BLaER1 (cell line): ENCODE data around the gene STAM.

Source experiments
- H3K27ac ChIP-seq: shearing (Covaris generic); formaldehyde crosslinking; 2 replicates; pipeline ENCODE4 v1.8.1; 2022
- H3K27me3 ChIP-seq: shearing (Covaris generic); formaldehyde crosslinking; 2 replicates; pipeline ENCODE4 v1.8.1; 2022
- H3K36me3 ChIP-seq: shearing (Covaris generic); formaldehyde crosslinking; 2 replicates; pipeline ENCODE4 v1.8.1; 2022
- H3K4me1 ChIP-seq: shearing (Covaris generic); formaldehyde crosslinking; 2 replicates; pipeline ENCODE4 v1.8.1; 2022
- H3K4me2 ChIP-seq: shearing (Covaris generic); formaldehyde crosslinking; 2 replicates; pipeline ENCODE4 v1.8.1; 2022
- H3K4me3 ChIP-seq: shearing (Covaris generic); formaldehyde crosslinking; 2 replicates; pipeline ENCODE4 v1.8.1; 2022
- H3K9ac ChIP-seq: shearing (Covaris generic); formaldehyde crosslinking; 2 replicates; pipeline ENCODE4 v1.8.1; 2022
- H3K9me3 ChIP-seq: shearing (Covaris generic); formaldehyde crosslinking; 2 replicates; pipeline ENCODE4 v1.8.1; 2022
- H4K20me1 ChIP-seq: shearing (Covaris generic); formaldehyde crosslinking; 2 replicates; pipeline ENCODE4 v1.8.1; 2022
- Cebpa-rat ChIP-seq: shearing (Covaris generic); IDR thresholded peaks from 2 replicates; pipeline ENCODE4 v1.8.1; 2022

STAM gene

DNA sequence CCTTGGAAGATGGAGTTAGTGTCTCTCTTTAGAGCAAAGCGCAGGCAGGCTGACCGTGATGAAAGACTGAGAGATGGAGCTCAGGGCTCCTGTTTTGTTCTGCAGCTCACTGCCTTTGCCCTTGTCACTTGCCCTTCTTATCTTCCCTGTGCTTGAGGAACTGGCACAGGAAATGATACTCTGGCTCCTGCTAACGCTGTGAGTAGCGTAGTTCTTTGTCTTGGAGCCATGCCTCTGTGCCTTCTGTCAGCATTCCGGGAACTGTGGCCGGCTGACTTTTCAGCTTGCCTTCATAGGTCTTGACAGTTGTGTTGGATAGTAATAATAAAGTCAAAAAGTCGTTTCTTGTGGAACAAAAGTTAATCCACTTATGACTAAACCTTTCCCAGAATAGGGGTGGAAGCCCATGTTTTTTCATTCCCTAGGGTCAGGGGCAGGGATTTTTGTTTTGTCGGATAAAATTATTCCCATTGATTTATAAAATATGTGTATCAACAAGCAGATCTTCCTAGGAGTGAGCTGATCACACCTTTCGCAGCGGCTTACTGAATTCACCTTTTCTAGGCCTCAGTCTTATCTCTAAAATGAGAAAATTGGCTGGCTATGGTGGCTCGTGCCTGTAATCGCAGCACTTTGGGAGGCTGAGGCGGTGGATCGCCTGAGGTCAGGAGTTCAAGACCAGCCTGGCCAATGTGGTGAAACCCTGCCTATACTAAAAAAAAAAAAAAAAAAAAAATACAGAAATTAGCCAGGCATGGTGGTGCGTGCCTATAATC, 91.4 kb downstream of the STAM start:
- no peak overlapping the region for H3K27ac ChIP-seq
- H3K27me3 ChIP-seq: no peaks in the 10 kb centered on the region
- no peaks in the 10 kb centered on the region for H4K20me1 ChIP-seq
- no peaks in the 10 kb centered on the region for H3K9me3 ChIP-seq
- H3K4me1 ChIP-seq: no peaks in the 10 kb centered on the region
- TF ChIP-seq Cebpa-rat: no peak
- no peaks in the 10 kb centered on the region for H3K36me3 ChIP-seq
- H3K4me2 ChIP-seq: no peak overlapping the region
- no peak overlapping the region for H3K9ac ChIP-seq
- H3K4me3 ChIP-seq: no peak overlapping the region

GRCh38 chr10:17736223-17736622, 92.3 kb downstream of the STAM start:
- Histone ChIP-seq H3K4me1 (no peaks in the 10 kb centered on the region), H3K27me3 (no peaks in the 10 kb centered on the region), H3K36me3 (no peaks in the 10 kb centered on the region), H4K20me1 (no peaks in the 10 kb centered on the region), H3K4me2 (no peak overlapping the region), H3K4me3 (no peak overlapping the region), H3K9ac (no peak overlapping the region), H3K27ac (no peak overlapping the region), H3K9me3 (no peaks in the 10 kb centered on the region)
- TF ChIP-seq Cebpa-rat: no peak

DNA sequence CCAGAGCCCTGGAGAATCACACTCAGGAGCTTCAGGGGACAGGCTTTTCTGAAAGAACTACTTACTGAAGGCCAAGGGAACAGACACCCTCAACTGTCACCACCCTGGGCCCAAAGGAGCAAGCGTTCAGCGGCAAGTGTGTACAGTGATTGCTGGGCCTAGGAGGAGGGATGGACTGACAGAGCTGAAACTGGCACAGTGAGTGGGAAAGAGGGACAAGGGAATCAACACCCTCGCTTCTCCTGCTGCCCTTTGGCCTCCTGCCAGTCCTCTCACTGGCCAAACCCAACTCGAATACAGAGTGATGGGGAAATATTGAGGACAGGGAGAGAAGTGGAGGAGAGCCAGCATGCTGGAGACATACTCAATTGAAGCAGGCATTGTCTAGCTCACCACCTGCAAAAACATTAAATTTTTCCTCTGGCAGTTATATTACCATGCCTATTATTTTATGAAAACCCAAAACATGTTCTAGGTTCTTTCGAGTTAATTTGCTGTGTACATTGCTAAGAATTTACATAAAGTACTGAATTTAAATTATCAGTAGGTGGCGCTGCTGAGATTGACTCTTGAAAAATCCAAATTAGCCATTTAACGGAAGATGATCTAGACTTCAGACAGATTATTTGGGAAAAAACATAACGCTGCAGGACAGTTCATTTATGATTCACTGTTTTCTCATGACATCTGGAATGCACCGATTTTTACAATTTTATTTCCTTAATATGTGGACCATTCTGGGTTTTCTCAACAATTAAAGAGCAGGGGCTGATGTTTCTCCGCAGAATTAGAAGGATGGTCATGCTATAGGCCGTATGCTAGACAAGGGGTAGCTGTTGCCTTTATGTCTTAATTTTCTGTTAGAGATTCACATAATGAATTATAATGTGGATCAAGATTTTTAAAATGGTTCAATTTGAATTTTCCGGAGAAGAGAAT, 93.3 kb downstream of the STAM start:
- no peak overlapping the region for H3K4me3 ChIP-seq
- H3K9ac ChIP-seq: no peak overlapping the region
- H3K36me3 ChIP-seq: no peaks in the 10 kb centered on the region
- no peak for TF ChIP-seq Cebpa-rat
- no peak overlapping the region for H3K4me2 ChIP-seq
- H3K27me3 ChIP-seq: no peaks in the 10 kb centered on the region
- H4K20me1 ChIP-seq: no peaks in the 10 kb centered on the region
- no peaks in the 10 kb centered on the region for H3K9me3 ChIP-seq
- H3K4me1 ChIP-seq: no peaks in the 10 kb centered on the region
- peak overlapping the region; percentile 27; the same call in 1 of the 2 replicates for H3K27ac ChIP-seq

- H3K36me3 ChIP-seq: no peaks in the 10 kb centered on the region
- no peak overlapping the region for H3K27ac ChIP-seq
- H3K9ac ChIP-seq: no peak overlapping the region
- H3K4me2 ChIP-seq: no peak overlapping the region
- no peaks in the 10 kb centered on the region for H4K20me1 ChIP-seq
- no peaks in the 10 kb centered on the region for H3K9me3 ChIP-seq
- peaks cover 33% of the 10 kb centered on the region for H3K4me1 ChIP-seq
- TF ChIP-seq Cebpa-rat: no peak
- H3K27me3 ChIP-seq: no peaks in the 10 kb centered on the region
- H3K4me3 ChIP-seq: no peak overlapping the region
Measured at GRCh38 chr10:17740668-17741067, 96.7 kb downstream of the STAM start.

- no peaks in the 10 kb centered on the region for H3K9me3 ChIP-seq
- peak overlapping the region; percentile 93 for H3K27ac ChIP-seq
- no peaks in the 10 kb centered on the region for H3K36me3 ChIP-seq
- no peaks in the 10 kb centered on the region for H3K27me3 ChIP-seq
- H3K4me3 ChIP-seq: no peak overlapping the region
- H4K20me1 ChIP-seq: no peaks in the 10 kb centered on the region
- H3K9ac ChIP-seq: no peak overlapping the region
- H3K4me2 ChIP-seq: peak overlapping the region; percentile 75
- TF ChIP-seq Cebpa-rat: no peak
- peaks cover 55% of the 10 kb centered on the region for H3K4me1 ChIP-seq
Measured at GRCh38 chr10:17742918-17743317, 99.0 kb downstream of the STAM start.

DNA sequence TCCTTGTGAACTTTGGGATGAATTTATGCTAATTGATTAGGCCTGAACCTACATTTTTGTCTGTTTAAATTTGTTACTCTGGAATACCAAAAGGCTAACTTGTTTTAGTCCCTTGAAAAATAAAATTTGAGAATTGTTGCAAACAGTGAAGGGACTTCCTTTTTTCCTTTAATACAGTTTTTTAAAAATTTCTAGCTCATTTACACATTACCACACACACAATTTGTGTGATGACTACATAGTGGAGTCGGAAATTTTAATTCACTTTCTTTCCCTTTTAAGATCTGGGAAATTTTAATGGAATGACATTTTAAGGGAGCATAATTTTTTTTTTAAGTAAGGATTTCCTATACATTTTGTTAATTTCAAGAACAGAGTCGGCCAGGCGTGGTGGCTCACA, 99.5 kb downstream of the STAM start:
- Histone ChIP-seq H3K4me3 (no peak overlapping the region), H3K9ac (peak overlapping the region; percentile 78), H4K20me1 (no peaks in the 10 kb centered on the region), H3K4me2 (peak overlapping the region; percentile 75), H3K36me3 (no peaks in the 10 kb centered on the region), H3K9me3 (no peaks in the 10 kb centered on the region), H3K27ac (peak overlapping the region; percentile 93), H3K4me1 (peaks cover 58% of the 10 kb centered on the region), H3K27me3 (no peaks in the 10 kb centered on the region)
- no peak for TF ChIP-seq Cebpa-rat

DNA sequence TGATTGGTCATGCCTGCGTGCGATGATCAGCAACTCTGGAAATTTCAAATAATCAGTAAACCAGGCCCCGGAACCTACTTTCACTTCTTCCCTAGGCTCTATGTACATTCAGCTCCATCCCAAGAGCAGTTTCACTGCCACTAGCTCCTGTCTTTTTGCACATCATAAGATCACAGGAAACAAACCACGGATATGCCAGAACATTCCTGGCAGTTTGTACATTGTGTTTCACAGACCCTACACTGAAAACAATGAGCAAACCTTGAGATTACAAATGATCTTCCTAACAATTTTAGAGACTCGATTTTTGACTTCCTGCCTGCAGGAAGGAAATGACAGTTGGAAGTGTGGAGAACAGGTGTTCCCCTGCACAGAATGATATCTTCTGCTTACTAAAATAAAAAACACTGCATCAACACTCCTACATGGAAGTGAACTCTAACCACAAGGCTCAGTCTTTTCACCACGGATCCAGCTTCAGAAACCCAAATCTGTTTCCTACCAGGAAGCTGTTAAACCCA, 100.5 kb downstream of the STAM start:
- H3K4me2 ChIP-seq: peak overlapping the region; percentile 75
- H3K27ac ChIP-seq: peak overlapping the region; percentile 93
- H3K36me3 ChIP-seq: no peaks in the 10 kb centered on the region
- no peaks in the 10 kb centered on the region for H3K9me3 ChIP-seq
- no peaks in the 10 kb centered on the region for H3K27me3 ChIP-seq
- H3K9ac ChIP-seq: peak overlapping the region; percentile 78
- peak overlapping the region; percentile 42; the same call in 1 of the 2 replicates for H3K4me3 ChIP-seq
- TF ChIP-seq Cebpa-rat: no peak
- H3K4me1 ChIP-seq: peaks cover 58% of the 10 kb centered on the region
- no peaks in the 10 kb centered on the region for H4K20me1 ChIP-seq

DNA sequence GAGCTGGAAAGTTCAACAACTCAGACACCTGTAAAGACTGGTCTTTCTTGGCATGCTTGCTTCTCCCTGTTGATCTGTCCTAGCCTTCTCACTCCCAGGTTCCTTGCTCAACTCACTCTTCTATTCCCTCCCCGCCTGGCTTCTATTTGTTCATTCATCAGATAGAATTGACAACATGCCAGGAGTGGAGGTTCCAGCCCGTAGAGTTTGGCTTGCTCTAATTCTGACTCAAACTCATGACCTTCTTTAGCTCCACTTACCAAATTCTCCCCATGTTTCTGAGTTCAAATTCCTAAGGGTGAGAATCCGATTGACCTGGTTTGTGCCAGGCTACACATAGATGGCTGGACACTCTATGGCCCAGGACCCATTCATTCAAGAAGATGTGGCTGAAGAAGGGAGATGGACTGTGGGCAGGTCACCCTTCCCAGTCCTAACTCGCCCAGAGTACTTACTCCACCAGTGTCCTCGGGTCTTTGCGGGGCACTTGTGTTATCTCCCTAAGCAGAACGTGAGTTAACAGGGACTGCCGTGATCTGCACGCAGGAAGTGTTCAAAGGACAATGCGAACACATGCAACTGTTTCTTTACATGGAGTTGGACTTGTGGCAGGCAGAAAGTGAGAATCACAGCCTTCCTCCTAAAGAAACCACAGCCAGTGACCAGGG, 104.1 kb downstream of the STAM start:
- Histone ChIP-seq H3K27ac (0 out of 2 replicates have a peak overlapping the region, but pooled peaks have one; percentile 35), H3K4me2 (no peak overlapping the region), H3K27me3 (no peaks in the 10 kb centered on the region), H3K9ac (no peak overlapping the region), H3K4me1 (peaks cover 59% of the 10 kb centered on the region), H3K36me3 (no peaks in the 10 kb centered on the region), H3K9me3 (no peaks in the 10 kb centered on the region), H4K20me1 (no peaks in the 10 kb centered on the region), H3K4me3 (no peak overlapping the region)
- no peak for TF ChIP-seq Cebpa-rat

DNA sequence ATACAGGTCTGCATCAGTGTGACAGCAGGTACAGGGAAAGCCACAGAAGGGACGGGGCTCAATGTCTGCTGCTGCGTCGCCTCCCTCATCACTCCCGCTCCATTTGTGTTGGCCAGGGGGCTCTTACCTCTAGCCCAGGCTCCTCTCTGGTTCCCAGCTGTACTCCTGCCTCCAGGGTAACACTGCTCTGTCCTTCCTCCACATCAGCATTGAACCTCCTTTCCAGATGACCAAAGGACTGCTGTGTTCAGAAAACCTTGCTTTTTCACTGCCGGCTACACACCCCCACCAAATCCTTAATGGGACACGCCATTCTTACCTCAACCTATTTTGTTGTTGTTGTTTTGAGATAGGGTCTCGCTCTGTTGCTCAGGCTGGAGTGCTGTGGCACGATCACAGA, 105.9 kb downstream of the STAM start:
- Histone ChIP-seq H3K27ac (peak overlapping the region; percentile 15; the same call in 1 of the 2 replicates), H3K4me2 (no peak overlapping the region), H3K9ac (no peak overlapping the region), H3K4me3 (no peak overlapping the region), H3K27me3 (no peaks in the 10 kb centered on the region), H4K20me1 (no peaks in the 10 kb centered on the region), H3K9me3 (no peaks in the 10 kb centered on the region), H3K36me3 (no peaks in the 10 kb centered on the region), H3K4me1 (peaks cover 40% of the 10 kb centered on the region)
- TF ChIP-seq Cebpa-rat: no peak
